ENCODE measurements around the gene C10orf90. TPM values are rescaled to one million over a fixed set of nuclear protein-coding genes. Genes with fewer than 3 reads are reported as not detected.
"Not testable (repeated sequence)": the region's sequence is repeated elsewhere in the genome, so short reads cannot be mapped to it uniquely, and the experiment has no call there.

C10orf90 gene
- total RNA-seq, 2 experiments from 2014 or later = not detected

GRCh38 chr10:126379166-126379565 lies 291.3 kb downstream of the C10orf90 start:
- H3K9me3 Mint-ChIP-seq (ENCODE audit: low read depth); ATAC-seq; H3K27me3 Mint-ChIP-seq; H3K27ac Mint-ChIP-seq; H3K36me3 Mint-ChIP-seq; H3K4me3 Mint-ChIP-seq; H3K4me1 Mint-ChIP-seq; CTCF ChIA-PET; DNase-seq: not testable (repeated sequence)

- Mint-ChIP-seq H3K27me3 (no peaks in the 10 kb centered on the region), H3K9me3 (ENCODE audit: low read depth) (peaks cover 4% of the 10 kb centered on the region), H3K36me3 (no peaks in the 10 kb centered on the region), H3K4me1 (no peaks in the 10 kb centered on the region), H3K27ac (no peak overlapping the region), H3K4me3 (no peak overlapping the region)
- no peak for ATAC-seq
- no peak for DNase-seq
- CTCF ChIA-PET = no interaction called here
Observed at GRCh38 chr10:126376956-126377355, 293.5 kb downstream of the C10orf90 start.

- no peak overlapping the region for H3K27ac Mint-ChIP-seq
- H3K4me1 Mint-ChIP-seq = no peaks in the 10 kb centered on the region
- peaks cover 6% of the 10 kb centered on the region for H3K9me3 Mint-ChIP-seq (ENCODE audit: low read depth)
- no peaks in the 10 kb centered on the region for H3K27me3 Mint-ChIP-seq
- no peaks in the 10 kb centered on the region for H3K36me3 Mint-ChIP-seq
- ATAC-seq = no peak
- no peak for DNase-seq
- H3K4me3 Mint-ChIP-seq = no peak overlapping the region
- CTCF ChIA-PET = no interaction called here
Observed at GRCh38 chr10:126375926-126376554, 294.5 kb downstream of the C10orf90 start.

- no peaks in the 10 kb centered on the region for H3K36me3 Mint-ChIP-seq
Observed at GRCh38 chr10:126375299-126375698, 295.2 kb downstream of the C10orf90 start.

More at GRCh38 chr10:126375299-126375698, 295.2 kb downstream of the C10orf90 start:
- DNase-seq (no peak), ATAC-seq (no peak)
- H3K27ac Mint-ChIP-seq = no peak overlapping the region
- CTCF ChIA-PET = no interaction called here
- no peaks in the 10 kb centered on the region for H3K4me1 Mint-ChIP-seq
- H3K4me3 Mint-ChIP-seq = no peak overlapping the region
- no peaks in the 10 kb centered on the region for H3K27me3 Mint-ChIP-seq
- peaks cover 6% of the 10 kb centered on the region for H3K9me3 Mint-ChIP-seq (ENCODE audit: low read depth)

Other genes with a start within 250 kb of the C10orf90 start
- gene DOCK1, start 234.7 kb upstream of the C10orf90 start, total RNA-seq = under 1 TPM in 1 of 2 experiments, not detected in 1; 0.07 TPM

Data from activated CD8-positive, alpha-beta memory T cell treated with anti-CD3 and anti-CD28 coated beads, Interleukin-2, amount 10 ng/mL, durations not matched to agents 7 days and 5 days (primary cell).